Measurements from ENCODE around the gene ACTL10.

ACTL10 gene

DNA sequence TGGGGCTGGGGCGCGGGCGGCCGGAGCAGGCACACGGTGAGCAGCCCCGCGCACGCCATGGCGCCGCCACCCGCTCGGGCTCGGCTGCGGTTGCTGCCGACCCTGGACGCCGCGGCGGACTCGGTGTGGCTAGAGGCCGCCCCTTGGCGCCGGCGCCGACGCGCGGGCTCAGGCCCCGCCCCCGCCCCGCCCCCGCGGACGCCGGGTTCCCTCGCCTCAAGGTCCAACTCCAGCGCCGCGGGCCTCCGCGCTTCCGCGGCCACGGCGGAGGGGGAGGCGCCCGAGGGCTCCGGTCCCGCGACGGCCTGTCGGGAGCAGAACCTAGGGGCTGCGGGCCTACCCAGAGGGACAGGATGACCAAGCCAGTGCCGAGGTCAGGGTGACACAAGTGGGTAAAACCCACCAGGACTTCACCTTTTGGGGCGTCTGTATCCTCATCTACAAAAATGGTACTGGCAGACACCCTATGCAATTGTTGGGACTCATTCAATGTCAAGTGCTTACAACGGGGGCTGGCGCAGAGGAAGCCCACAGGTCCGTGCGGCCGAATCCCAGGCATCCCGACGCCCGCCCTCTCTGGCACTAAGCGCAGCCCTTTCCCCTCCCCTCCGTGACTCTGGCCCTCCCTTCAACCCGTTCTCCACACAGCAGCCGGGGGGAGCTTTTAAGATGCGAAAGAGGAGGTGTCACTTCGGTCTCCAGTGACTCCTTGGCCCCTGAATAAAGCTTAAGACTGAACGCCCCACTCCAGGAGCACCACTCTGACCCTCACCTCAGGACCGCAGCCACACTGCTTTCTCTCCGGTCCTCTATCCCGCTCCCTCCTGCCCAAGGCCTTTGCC lies 7.8 kb downstream of the ACTL10 start, which contains the start of gene NECAB3:
TSS of gene NECAB3 (minus strand) at position 135 of the 842 bp plus-strand sequence. CDS start at position 59, 76 bp downstream.
- Histone ChIP-seq H3K27ac (ENCODE audit: extremely low read depth, low read depth, low read length) (peak within 1 kb of the TSS; percentile 46), H3K4me1 (ENCODE audit: control insufficient read depth, insufficient read depth, low read length) (peaks cover under 1% of the 10 kb centered on the region; the same call in 1 of the 2 replicates), H3K36me3 (ENCODE audit: control insufficient read depth in 2 of 2, insufficient read depth in 1 of 2, low read length in 2 of 2) (peaks cover 13 to 67% of the 10 kb centered on the region in 2 experiments; a peak in 2 of 3 replicates), H3K4me3 (ENCODE audit: low read depth, low read length) (peak within 1 kb of the TSS; percentile 61), H3K9me3 (ENCODE audit: control insufficient read depth, insufficient read depth, low read depth, low read length) (no peaks in the 10 kb centered on the region)
- POLR2A ChIA-PET: interaction anchor here (0.9 to 2.5 kb wide), 3 partner anchors 8 to 11 kb away, joined by 3 to 11 read pairs (median 9); partner anchors contain the start of gene ACTL10
- CTCF ChIA-PET: no interaction called here
- TF ChIP-seq, protein P1, sequence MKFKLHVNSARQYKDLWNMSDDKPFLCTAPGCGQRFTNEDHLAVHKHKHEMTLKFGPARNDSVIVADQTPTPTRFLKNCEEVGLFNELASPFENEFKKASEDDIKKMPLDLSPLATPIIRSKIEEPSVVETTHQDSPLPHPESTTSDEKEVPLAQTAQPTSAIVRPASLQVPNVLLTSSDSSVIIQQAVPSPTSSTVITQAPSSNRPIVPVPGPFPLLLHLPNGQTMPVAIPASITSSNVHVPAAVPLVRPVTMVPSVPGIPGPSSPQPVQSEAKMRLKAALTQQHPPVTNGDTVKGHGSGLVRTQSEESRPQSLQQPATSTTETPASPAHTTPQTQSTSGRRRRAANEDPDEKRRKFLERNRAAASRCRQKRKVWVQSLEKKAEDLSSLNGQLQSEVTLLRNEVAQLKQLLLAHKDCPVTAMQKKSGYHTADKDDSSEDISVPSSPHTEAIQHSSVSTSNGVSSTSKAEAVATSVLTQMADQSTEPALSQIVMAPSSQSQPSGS (tag by site-specific recombination; IDR thresholded peaks at IDR 0.05; ENCODE audit: low read depth): no peak
- TF ChIP-seq ZNF248 (tag by site-specific recombination; IDR thresholded peaks at IDR 0.05): no peak
- TF ChIP-seq ZNF350 (tag by site-specific recombination; IDR thresholded peaks at IDR 0.05): no peak
- no peak for TF ChIP-seq ZNF155 (tag by site-specific recombination; IDR thresholded peaks at IDR 0.05)
- TF ChIP-seq BCL11B (tag by site-specific recombination; IDR thresholded peaks at IDR 0.05; ENCODE audit: low read depth): no peak
- TF ChIP-seq HOXC10 (CRISPR knock-in tag; IDR thresholded peaks at IDR 0.05): no peak
- TF ChIP-seq ZSCAN16 (tag by site-specific recombination; IDR thresholded peaks at IDR 0.05): no peak
- TF ChIP-seq ZNF157 (tag by site-specific recombination; IDR thresholded peaks at IDR 0.05): no peak
- TF ChIP-seq ZSCAN30 (tag by site-specific recombination; IDR thresholded peaks at IDR 0.05): no peak; the same call in 1 of the 2 replicates
- no peak for TF ChIP-seq ZNF585B (tag by site-specific recombination; IDR thresholded peaks at IDR 0.05)
- TF ChIP-seq ZNF274 (IDR thresholded peaks at IDR 0.05; ENCODE audit: low read length): no peak
- TF ChIP-seq ZNF274 (tag by site-specific recombination; IDR thresholded peaks at IDR 0.05; ENCODE audit: borderline replicate concordance): no peak
- peak; percentile 76 for TF ChIP-seq SP3 (tag by site-specific recombination; IDR thresholded peaks at IDR 0.05)
- peak; percentile 65 for TF ChIP-seq GLIS2 (tag by site-specific recombination; IDR thresholded peaks at IDR 0.05)
- TF ChIP-seq, protein P2, sequence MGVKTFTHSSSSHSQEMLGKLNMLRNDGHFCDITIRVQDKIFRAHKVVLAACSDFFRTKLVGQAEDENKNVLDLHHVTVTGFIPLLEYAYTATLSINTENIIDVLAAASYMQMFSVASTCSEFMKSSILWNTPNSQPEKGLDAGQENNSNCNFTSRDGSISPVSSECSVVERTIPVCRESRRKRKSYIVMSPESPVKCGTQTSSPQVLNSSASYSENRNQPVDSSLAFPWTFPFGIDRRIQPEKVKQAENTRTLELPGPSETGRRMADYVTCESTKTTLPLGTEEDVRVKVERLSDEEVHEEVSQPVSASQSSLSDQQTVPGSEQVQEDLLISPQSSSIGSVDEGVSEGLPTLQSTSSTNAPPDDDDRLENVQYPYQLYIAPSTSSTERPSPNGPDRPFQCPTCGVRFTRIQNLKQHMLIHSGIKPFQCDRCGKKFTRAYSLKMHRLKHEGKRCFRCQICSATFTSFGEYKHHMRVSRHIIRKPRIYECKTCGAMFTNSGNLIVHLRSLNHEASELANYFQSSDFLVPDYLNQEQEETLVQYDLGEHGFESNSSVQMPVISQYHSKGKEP (tag by site-specific recombination; IDR thresholded peaks at IDR 0.05): no peak; the same call in 1 of the 2 replicates
- TF ChIP-seq OVOL3 (tag by site-specific recombination; IDR thresholded peaks at IDR 0.05): no peak
- no peak for TF ChIP-seq ZNF132 (tag by site-specific recombination; IDR thresholded peaks at IDR 0.05; ENCODE audit: borderline replicate concordance)
- TF ChIP-seq YY1 (tag by site-specific recombination; IDR thresholded peaks at IDR 0.05): peak; percentile 43; the same call in 1 of the 2 replicates
- TF ChIP-seq ZNF514 (tag by site-specific recombination; IDR thresholded peaks at IDR 0.05): no peak
- TF ChIP-seq ZIC2 (tag by site-specific recombination; IDR thresholded peaks at IDR 0.05): no peak
- TF ChIP-seq, protein P3, sequence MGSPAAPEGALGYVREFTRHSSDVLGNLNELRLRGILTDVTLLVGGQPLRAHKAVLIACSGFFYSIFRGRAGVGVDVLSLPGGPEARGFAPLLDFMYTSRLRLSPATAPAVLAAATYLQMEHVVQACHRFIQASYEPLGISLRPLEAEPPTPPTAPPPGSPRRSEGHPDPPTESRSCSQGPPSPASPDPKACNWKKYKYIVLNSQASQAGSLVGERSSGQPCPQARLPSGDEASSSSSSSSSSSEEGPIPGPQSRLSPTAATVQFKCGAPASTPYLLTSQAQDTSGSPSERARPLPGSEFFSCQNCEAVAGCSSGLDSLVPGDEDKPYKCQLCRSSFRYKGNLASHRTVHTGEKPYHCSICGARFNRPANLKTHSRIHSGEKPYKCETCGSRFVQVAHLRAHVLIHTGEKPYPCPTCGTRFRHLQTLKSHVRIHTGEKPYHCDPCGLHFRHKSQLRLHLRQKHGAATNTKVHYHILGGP (tag by site-specific recombination; IDR thresholded peaks at IDR 0.05): no peak
- no peak for TF ChIP-seq ZNF777 (tag by site-specific recombination; IDR thresholded peaks at IDR 0.05; ENCODE audit: borderline replicate concordance)
- no peak for TF ChIP-seq TRIM28 (IDR thresholded peaks at IDR 0.05; ENCODE audit: borderline replicate concordance, low read length)
- no peak for TF ChIP-seq HOXD13 (CRISPR knock-in tag; IDR thresholded peaks at IDR 0.05; ENCODE audit: borderline replicate concordance)
- TF ChIP-seq ZNF175 (tag by site-specific recombination; IDR thresholded peaks at IDR 0.05): no peak
- TF ChIP-seq, protein P4, sequence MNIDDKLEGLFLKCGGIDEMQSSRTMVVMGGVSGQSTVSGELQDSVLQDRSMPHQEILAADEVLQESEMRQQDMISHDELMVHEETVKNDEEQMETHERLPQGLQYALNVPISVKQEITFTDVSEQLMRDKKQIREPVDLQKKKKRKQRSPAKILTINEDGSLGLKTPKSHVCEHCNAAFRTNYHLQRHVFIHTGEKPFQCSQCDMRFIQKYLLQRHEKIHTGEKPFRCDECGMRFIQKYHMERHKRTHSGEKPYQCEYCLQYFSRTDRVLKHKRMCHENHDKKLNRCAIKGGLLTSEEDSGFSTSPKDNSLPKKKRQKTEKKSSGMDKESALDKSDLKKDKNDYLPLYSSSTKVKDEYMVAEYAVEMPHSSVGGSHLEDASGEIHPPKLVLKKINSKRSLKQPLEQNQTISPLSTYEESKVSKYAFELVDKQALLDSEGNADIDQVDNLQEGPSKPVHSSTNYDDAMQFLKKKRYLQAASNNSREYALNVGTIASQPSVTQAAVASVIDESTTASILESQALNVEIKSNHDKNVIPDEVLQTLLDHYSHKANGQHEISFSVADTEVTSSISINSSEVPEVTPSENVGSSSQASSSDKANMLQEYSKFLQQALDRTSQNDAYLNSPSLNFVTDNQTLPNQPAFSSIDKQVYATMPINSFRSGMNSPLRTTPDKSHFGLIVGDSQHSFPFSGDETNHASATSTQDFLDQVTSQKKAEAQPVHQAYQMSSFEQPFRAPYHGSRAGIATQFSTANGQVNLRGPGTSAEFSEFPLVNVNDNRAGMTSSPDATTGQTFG (tag by site-specific recombination; IDR thresholded peaks at IDR 0.05; ENCODE audit: borderline replicate concordance): no peak
- no peak for TF ChIP-seq ZNF223 (tag by site-specific recombination; IDR thresholded peaks at IDR 0.05)
- no peak for TF ChIP-seq YY2 (tag by site-specific recombination; IDR thresholded peaks at IDR 0.05)
- no peak for TF ChIP-seq ZFP41 (tag by site-specific recombination; IDR thresholded peaks at IDR 0.05; ENCODE audit: borderline replicate concordance)
- no peak for TF ChIP-seq ZNF174 (tag by site-specific recombination; IDR thresholded peaks at IDR 0.05)
- TF ChIP-seq WT1 (tag by site-specific recombination; IDR thresholded peaks at IDR 0.05): peak; percentile 88
